HUES6 (cell line): ENCODE measurements around the gene CXorf38.

Source experiments
- H3K27ac ChIP-seq: 2 replicates; pipeline ENCODE4 v1.7.0; 2013; ENCODE audit warnings: low read depth, mild to moderate bottlenecking, low read length, inconsistent platforms
- H3K27me3 ChIP-seq: 2 replicates; pipeline ENCODE4 v1.6.1; 2013; ENCODE audit warnings: low read length; ENCODE audit not compliant: control insufficient read depth, insufficient read depth
- H3K36me3 ChIP-seq: 2 replicates; pipeline ENCODE4 v1.6.1; 2013; ENCODE audit warnings: low read length; ENCODE audit not compliant: control insufficient read depth, insufficient read depth
- H3K4me1 ChIP-seq: 2 replicates; pipeline ENCODE4 v1.6.1; 2013; ENCODE audit warnings: low read length; ENCODE audit not compliant: control insufficient read depth, insufficient read depth
- H3K4me3 ChIP-seq: 2 replicates; pipeline ENCODE4 v1.5.1; 2013; ENCODE audit warnings: low read depth, low read length
- H3K9ac ChIP-seq: one replicate; pipeline ENCODE4 v1.6.1; 2013; ENCODE audit warnings: mild to moderate bottlenecking, low read length
- H3K9me3 ChIP-seq: 2 replicates; pipeline ENCODE4 v1.6.1; 2013; ENCODE audit warnings: low read depth, low read length; ENCODE audit not compliant: control insufficient read depth, insufficient read depth

The CXorf38 gene

GRCh38 chrX:40647307-40648197, at the start of gene CXorf38:
Gene CXorf38, minus strand, starts transcription at chrX:40647561. Its CDS starts 41 bp downstream, at chrX:40647520.
- Histone ChIP-seq H3K27me3 (no peaks in the 10 kb centered on the region), H3K27ac (no peak within 1 kb of the TSS; the same call in 1 of the 2 replicates), H3K36me3 (peaks cover 25% of the 10 kb centered on the region; the same call in 1 of the 2 replicates), H3K4me1 (peaks cover 11% of the 10 kb centered on the region; the same call in 1 of the 2 replicates), H3K9me3 (peaks cover 4% of the 10 kb centered on the region; the same call in 1 of the 2 replicates), H3K9ac (peak within 1 kb of the TSS; percentile 74), H3K4me3 (peak within 1 kb of the TSS; percentile 82)

GRCh38 chrX:40694802-40695201, 47.4 kb upstream of the CXorf38 start:
- H3K4me1 ChIP-seq, result peaks cover 12% of the 10 kb centered on the region
- H3K27me3 ChIP-seq, result no peaks in the 10 kb centered on the region
- H3K36me3 ChIP-seq, result peaks cover 75% of the 10 kb centered on the region
- no peak overlapping the region for H3K27ac ChIP-seq
- H3K4me3 ChIP-seq, result no peak overlapping the region
- peaks cover 11% of the 10 kb centered on the region for H3K9me3 ChIP-seq
- H3K9ac ChIP-seq, result no peak overlapping the region

- Histone ChIP-seq H3K4me3 (no peak overlapping the region), H3K36me3 (peaks cover 65% of the 10 kb centered on the region), H3K9me3 (peaks cover 3% of the 10 kb centered on the region; the same call in 1 of the 2 replicates), H3K27me3 (no peaks in the 10 kb centered on the region), H3K4me1 (peaks cover 26% of the 10 kb centered on the region), H3K27ac (no peak overlapping the region), H3K9ac (no peak overlapping the region)
These were observed 41.6 kb upstream of the CXorf38 start for GRCh38 chrX:40688929-40689328.

GRCh38 chrX:40687169-40687568, 39.8 kb upstream of the CXorf38 start:
- Histone ChIP-seq H3K9ac (no peak overlapping the region), H3K4me1 (peaks cover 26% of the 10 kb centered on the region), H3K27ac (no peak overlapping the region), H3K9me3 (no peaks in the 10 kb centered on the region; the same call in 1 of the 2 replicates), H3K27me3 (no peaks in the 10 kb centered on the region), H3K4me3 (no peak overlapping the region), H3K36me3 (peaks cover 65% of the 10 kb centered on the region)

GRCh38 chrX:40685362-40685918, 38.1 kb upstream of the CXorf38 start:
- Histone ChIP-seq H3K4me3 (no peak overlapping the region), H3K9me3 (no peaks in the 10 kb centered on the region; the same call in 1 of the 2 replicates), H3K4me1 (peaks cover 19% of the 10 kb centered on the region), H3K27me3 (no peaks in the 10 kb centered on the region), H3K9ac (no peak overlapping the region), H3K27ac (no peak overlapping the region), H3K36me3 (peaks cover 75% of the 10 kb centered on the region)

- Histone ChIP-seq H3K4me1 (peaks cover 11% of the 10 kb centered on the region; the same call in 1 of the 2 replicates), H3K9ac (no peak overlapping the region), H3K36me3 (peaks cover 78% of the 10 kb centered on the region), H3K27ac (no peak overlapping the region), H3K9me3 (no peaks in the 10 kb centered on the region; the same call in 1 of the 2 replicates), H3K27me3 (no peaks in the 10 kb centered on the region), H3K4me3 (no peak overlapping the region)
These were observed 36.7 kb upstream of the CXorf38 start for GRCh38 chrX:40684092-40684491.

- Histone ChIP-seq H3K4me1 (peaks cover 11% of the 10 kb centered on the region; the same call in 1 of the 2 replicates), H3K4me3 (no peak overlapping the region), H3K36me3 (peaks cover 78% of the 10 kb centered on the region), H3K9ac (no peak overlapping the region), H3K9me3 (no peaks in the 10 kb centered on the region; the same call in 1 of the 2 replicates), H3K27ac (no peak overlapping the region), H3K27me3 (no peaks in the 10 kb centered on the region)
These were observed 35.9 kb upstream of the CXorf38 start for GRCh38 chrX:40683245-40683644.

- peaks cover 85% of the 10 kb centered on the region for H3K36me3 ChIP-seq
- no peak overlapping the region for H3K9ac ChIP-seq
- H3K4me1 ChIP-seq, result no peaks in the 10 kb centered on the region
- H3K9me3 ChIP-seq, result no peaks in the 10 kb centered on the region; the same call in 1 of the 2 replicates
- H3K27ac ChIP-seq, result no peak overlapping the region
- no peaks in the 10 kb centered on the region for H3K27me3 ChIP-seq
- no peak overlapping the region for H3K4me3 ChIP-seq
These were observed 23.8 kb upstream of the CXorf38 start for GRCh38 chrX:40671126-40671525.

GRCh38 chrX:40663880-40664630, 16.7 kb upstream of the CXorf38 start:
- H3K36me3 ChIP-seq, result peaks cover 77% of the 10 kb centered on the region
- H3K9ac ChIP-seq, result no peak overlapping the region
- no peak overlapping the region for H3K4me3 ChIP-seq
- no peak overlapping the region for H3K27ac ChIP-seq
- no peaks in the 10 kb centered on the region for H3K9me3 ChIP-seq
- no peaks in the 10 kb centered on the region for H3K27me3 ChIP-seq
- H3K4me1 ChIP-seq, result peaks cover 3% of the 10 kb centered on the region; the same call in 1 of the 2 replicates

- Histone ChIP-seq H3K27me3 (no peaks in the 10 kb centered on the region), H3K4me3 (no peak overlapping the region), H3K36me3 (peaks cover 76% of the 10 kb centered on the region), H3K4me1 (peaks cover 3% of the 10 kb centered on the region; the same call in 1 of the 2 replicates), H3K27ac (no peak overlapping the region), H3K9ac (no peak overlapping the region), H3K9me3 (no peaks in the 10 kb centered on the region)
These were observed 15.8 kb upstream of the CXorf38 start for GRCh38 chrX:40663078-40663740.
